ENCODE measurements around the gene SH3BP4. TPM values are rescaled to one million over a fixed set of nuclear protein-coding genes. Genes with fewer than 3 reads are reported as not detected.

Gene SH3BP4
- total RNA-seq, 1 experiment from 2014 or later = 93.8 TPM

GRCh38 chr2:234979204-234980167 is 27.7 kb downstream of the SH3BP4 start:
- Histone ChIP-seq H3K4me1 (ENCODE audit: insufficient read depth, low read length) (peaks cover 17% of the 10 kb centered on the region), H3K79me2 (ENCODE audit: insufficient read depth, low read length) (peaks cover 15% of the 10 kb centered on the region; the same call in 1 of the 2 replicates), H2AFZ (ENCODE audit: low read length) (no peak overlapping the region), H2BK20ac (ENCODE audit: low read depth, low read length, poor library complexity, severe bottlenecking) (no peak overlapping the region), H2BK5ac (ENCODE audit: insufficient read length, low read length) (no peak overlapping the region), H3K14ac (ENCODE audit: insufficient read depth, low read length) (no peak overlapping the region), H3T11ph (ENCODE audit: low read length) (no peak overlapping the region), H3K56ac (ENCODE audit: insufficient read length, low read depth, low read length) (no peak overlapping the region), H3K27ac (ENCODE audit: insufficient read length, low read depth, low read length) (no peak overlapping the region), H3K4me2 (ENCODE audit: insufficient read depth, insufficient read length, low read length) (no peak overlapping the region), H3K4ac (ENCODE audit: low read depth, low read length) (no peak overlapping the region), H4K5ac (ENCODE audit: insufficient read length, low read depth, low read length) (no peak overlapping the region), H2AK5ac (ENCODE audit: insufficient read length, low read length) (no peak overlapping the region), H4K8ac (replicated peaks; ENCODE audit: insufficient read length, low read depth, low read length) (no peak overlapping the region), H2BK12ac (ENCODE audit: insufficient read length, low read depth, low read length) (no peak overlapping the region), H4K20me1 (ENCODE audit: control insufficient read depth, insufficient read depth, insufficient read length) (peaks cover 5% of the 10 kb centered on the region), H3K23me2 (ENCODE audit: insufficient read length, low read depth, low read length, poor library complexity, severe bottlenecking) (peaks cover 5% of the 10 kb centered on the region), H4K91ac (ENCODE audit: insufficient read length, low read depth, low read length) (no peak overlapping the region), H3K18ac (ENCODE audit: insufficient read length, low read depth, low read length) (no peak overlapping the region), H2BK120ac (ENCODE audit: low read depth, low read length, poor library complexity, severe bottlenecking) (no peak overlapping the region), H3K23ac (ENCODE audit: insufficient read length, low read depth, low read length) (no peak overlapping the region), H3K27me3 (ENCODE audit: insufficient read depth, low read length) (no peaks in the 10 kb centered on the region), H3K9me3 (ENCODE audit: control insufficient read depth, low read depth, low read length) (no peaks in the 10 kb centered on the region), H3K9ac (ENCODE audit: extremely low read depth, insufficient read length, low read length) (no peak overlapping the region), H2BK15ac (ENCODE audit: low read depth, low read length) (no peak overlapping the region), H3K79me1 (ENCODE audit: insufficient read depth, low read depth, low read length, poor library complexity, severe bottlenecking) (peaks cover 3% of the 10 kb centered on the region)
- Mint-ChIP-seq H3K9me3 (peaks cover 10% of the 10 kb centered on the region in 2 experiments), H3K4me1 (peaks cover 73 to 74% of the 10 kb centered on the region in 2 experiments), H3K27ac (peak overlapping the region; percentile 28 to 90 (median 72); a peak in 5 of 7 replicates), H3K36me3 (ENCODE audit: insufficient read depth in 1 of 3, low read depth in 3 of 3) (peaks cover 19 to 29% (median 23%) of the 10 kb centered on the region in 3 experiments), H3K27me3 (ENCODE audit: low read depth) (no peaks in the 10 kb centered on the region; the same call in 1 of the 2 replicates), H3K4me3 (no peak overlapping the region)
- DNase-seq = no peak
- TF ChIP-seq CTCF (conservative IDR thresholded peaks at IDR 0.05) = no peak
- WGBS (ENCODE audit: extremely low coverage, insufficient read length, low lambda C conversion rate) = no CpG with 5 or more reads among the region's 9 CpGs
